Measurements from ENCODE around the gene PLAC1.

- TF ChIP-seq SPI1 (IDR thresholded peaks at IDR 0.05; ENCODE audit: low read depth, low read length) (no peak), POLR2AphosphoS5 (IDR thresholded peaks at IDR 0.05; ENCODE audit: low read depth, low read length) (no peak), TAF1 (IDR thresholded peaks at IDR 0.05; ENCODE audit: low read depth, low read length) (no peak)
Observed at GRCh38 chrX:134541906-134542305, 116.4 kb downstream of the PLAC1 start.
